GM18951 (cell line): ENCODE data around the gene ADAD2.

Experiments used
- POLR2A ChIP-seq: IDR thresholded peaks from 4 replicates; pipeline ENCODE4 v1.6.1; 2011; ENCODE audit warnings: mild to moderate bottlenecking; ENCODE audit not compliant: insufficient read length, insufficient read depth; ENCODE audit errors: extremely low read depth
- in situ Hi-C: fragments of 300-500 bp; cut with MboI; formaldehyde crosslinking; loops from one replicate; pipeline ENCODE4 v1.12.0; 2022; ENCODE audit warnings: low sequenced_read_pairs, mixed read lengths, inconsistent platforms; ENCODE audit not compliant: unreplicated experiment

Gene ADAD2

GRCh38 chr16:84190731-84191388 lies at the start of gene ADAD2:
TSS of gene ADAD2 (plus strand) at chr16:84191157. CDS start at chr16:84191231, 74 bp downstream.
- no peak for TF ChIP-seq POLR2A
- in situ Hi-C loops: loop anchor here (25.0 kb wide), 1 partner anchor 229 kb away; the partner anchor contains the start of genes NECAB2 and OSGIN1

DNA sequence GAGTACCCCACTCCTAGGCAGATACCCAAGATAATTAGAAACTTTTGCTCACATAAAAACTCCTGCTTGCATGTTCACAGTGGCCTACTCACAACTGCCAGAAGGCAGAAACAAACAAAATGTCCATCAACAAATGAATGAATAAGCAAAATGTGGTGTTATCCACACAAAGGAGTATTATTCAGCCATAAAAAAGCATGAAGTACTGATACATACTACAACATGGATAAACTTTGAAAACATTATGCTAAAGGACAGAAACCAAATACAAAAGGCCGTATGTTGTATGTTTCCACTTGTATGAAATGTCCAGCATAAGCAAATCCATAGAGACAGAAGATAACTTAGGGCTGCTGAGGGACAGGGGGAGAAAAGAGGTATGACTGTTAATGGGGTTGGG lies 47.9 kb upstream of the ADAD2 start:
- in situ Hi-C loops: no loop called here
- no peak for TF ChIP-seq POLR2A

DNA sequence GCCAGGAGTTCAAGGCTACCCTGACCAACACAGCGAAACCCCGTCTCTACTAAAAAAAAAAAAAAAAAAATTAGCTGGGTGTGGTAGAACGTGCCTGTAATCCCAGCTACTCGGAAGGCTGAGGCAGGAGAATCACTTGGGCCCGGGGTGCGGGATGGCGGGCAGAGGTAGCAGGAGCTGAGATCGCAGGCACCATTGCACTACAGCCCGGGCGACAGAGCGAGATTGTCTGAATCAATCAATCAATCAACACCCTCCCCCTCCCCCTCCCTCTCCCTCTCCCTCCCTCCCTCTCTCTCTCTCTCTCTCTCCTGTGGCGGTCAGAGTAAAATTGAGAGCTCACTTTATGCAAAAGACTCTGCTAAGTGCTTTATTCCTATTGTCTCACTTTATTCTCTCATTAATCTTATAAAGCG lies 47.2 kb upstream of the ADAD2 start:
- in situ Hi-C loops: no loop called here
- TF ChIP-seq POLR2A: no peak

GRCh38 chr16:84144209-84144858 lies 46.6 kb upstream of the ADAD2 start:
- no peak for TF ChIP-seq POLR2A
- in situ Hi-C loops: no loop called here

GRCh38 chr16:84144859-84145639 lies 45.9 kb upstream of the ADAD2 start, which contains the start of the genes DNAAF1 and HSDL1:
TSS of gene DNAAF1 (plus strand) at chr16:84145308. CDS start at chr16:84145441, 133 bp downstream.
TSS of gene HSDL1 (minus strand) at chr16:84145177. CDS start at chr16:84131321, 13,856 bp downstream.
- in situ Hi-C loops: no loop called here
- TF ChIP-seq POLR2A: peak; percentile 76

DNA sequence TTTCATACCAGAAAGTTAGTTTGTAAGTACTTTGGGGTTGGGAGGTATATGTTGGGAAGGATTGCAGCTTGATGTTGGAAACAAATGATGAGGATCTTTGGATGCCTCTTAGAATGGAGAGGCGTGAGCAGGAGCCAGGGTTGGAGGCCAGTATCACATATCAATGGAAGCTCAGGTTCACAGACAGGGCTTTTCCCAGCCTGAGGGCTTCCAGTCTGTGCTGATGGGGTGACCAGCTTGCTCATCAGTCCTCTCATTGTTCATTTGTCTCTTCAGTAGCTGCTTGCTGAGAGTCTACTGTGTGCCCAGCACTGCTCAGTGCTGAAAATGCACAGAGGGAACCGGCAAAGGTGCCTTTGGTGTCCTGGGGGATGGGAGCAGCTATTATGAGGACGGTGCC lies 40.0 kb upstream of the ADAD2 start:
- in situ Hi-C loops: no loop called here
- no peak for TF ChIP-seq POLR2A

- in situ Hi-C loops: no loop called here
- no peak for TF ChIP-seq POLR2A
These were observed 37.2 kb upstream of the ADAD2 start for GRCh38 chr16:84153660-84154214.

- no peak for TF ChIP-seq POLR2A
- in situ Hi-C loops: no loop called here
These were observed 35.7 kb upstream of the ADAD2 start for GRCh38 chr16:84155226-84155625.

DNA sequence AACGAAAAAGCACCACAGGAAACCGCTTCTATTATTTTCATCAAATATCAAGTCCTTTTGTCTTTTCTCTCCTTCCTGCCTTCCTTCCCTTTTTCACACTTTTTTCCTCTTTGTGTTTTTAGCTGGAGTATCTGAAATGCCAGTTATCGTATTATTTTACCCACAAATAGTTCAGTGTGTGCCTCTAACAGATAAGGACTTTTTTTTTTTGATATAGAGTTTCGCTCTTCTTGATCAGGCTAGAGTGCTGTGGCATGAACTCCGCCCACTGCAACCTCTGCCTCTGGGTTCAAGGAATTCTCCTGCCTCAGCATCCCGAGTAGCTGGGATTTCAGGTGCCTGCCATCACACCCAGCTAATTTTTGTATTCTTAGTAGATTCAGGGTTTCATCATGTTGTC lies 35.2 kb upstream of the ADAD2 start:
- no peak for TF ChIP-seq POLR2A
- in situ Hi-C loops: no loop called here

- in situ Hi-C loops: no loop called here
- no peak for TF ChIP-seq POLR2A
These were observed 34.6 kb upstream of the ADAD2 start for GRCh38 chr16:84156342-84156784.

DNA sequence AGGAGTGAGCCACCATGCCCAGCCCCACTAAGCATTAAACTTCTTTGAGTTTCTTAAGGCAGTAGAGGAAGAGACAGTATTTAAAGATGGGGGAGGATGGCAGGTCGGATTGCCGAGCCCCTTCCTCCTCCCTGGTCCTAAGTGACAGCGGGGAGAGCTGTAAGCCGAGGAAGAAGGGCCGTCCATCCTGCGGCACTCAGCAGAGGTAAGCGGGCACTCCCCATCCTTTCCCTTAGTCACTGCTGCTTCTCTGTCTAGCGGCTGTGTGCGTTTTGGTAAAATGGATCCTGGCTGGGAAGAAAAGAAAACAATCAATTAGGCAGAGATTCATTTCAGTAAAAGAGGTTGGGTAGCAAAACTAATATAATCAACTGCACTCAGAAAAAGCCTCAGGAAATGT lies 31.9 kb upstream of the ADAD2 start:
- in situ Hi-C loops: no loop called here
- TF ChIP-seq POLR2A: no peak

DNA sequence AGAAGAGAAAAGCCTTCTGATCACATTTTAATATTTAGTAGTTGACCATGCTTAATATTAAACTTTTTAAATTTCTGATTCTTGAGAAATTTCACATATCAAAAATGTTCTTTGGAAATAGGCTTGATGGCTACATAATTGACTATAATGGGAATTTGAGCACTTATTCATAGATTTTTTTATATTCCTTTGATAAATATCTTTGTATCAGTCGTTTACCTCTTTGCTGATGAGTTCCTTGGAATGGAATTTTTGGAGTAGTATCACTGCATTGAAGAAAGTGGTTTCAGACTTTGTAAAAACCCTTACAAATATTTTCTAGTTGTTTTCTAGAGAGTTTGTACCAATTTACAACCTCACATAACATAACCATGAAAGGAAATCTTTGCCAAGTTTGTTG lies 31.2 kb upstream of the ADAD2 start:
- no peak for TF ChIP-seq POLR2A
- in situ Hi-C loops: no loop called here

GRCh38 chr16:84161037-84161436 lies 29.9 kb upstream of the ADAD2 start:
- in situ Hi-C loops: no loop called here
- no peak for TF ChIP-seq POLR2A
